ENCODE measurements around the gene ARID1B.

The ARID1B gene

DNA sequence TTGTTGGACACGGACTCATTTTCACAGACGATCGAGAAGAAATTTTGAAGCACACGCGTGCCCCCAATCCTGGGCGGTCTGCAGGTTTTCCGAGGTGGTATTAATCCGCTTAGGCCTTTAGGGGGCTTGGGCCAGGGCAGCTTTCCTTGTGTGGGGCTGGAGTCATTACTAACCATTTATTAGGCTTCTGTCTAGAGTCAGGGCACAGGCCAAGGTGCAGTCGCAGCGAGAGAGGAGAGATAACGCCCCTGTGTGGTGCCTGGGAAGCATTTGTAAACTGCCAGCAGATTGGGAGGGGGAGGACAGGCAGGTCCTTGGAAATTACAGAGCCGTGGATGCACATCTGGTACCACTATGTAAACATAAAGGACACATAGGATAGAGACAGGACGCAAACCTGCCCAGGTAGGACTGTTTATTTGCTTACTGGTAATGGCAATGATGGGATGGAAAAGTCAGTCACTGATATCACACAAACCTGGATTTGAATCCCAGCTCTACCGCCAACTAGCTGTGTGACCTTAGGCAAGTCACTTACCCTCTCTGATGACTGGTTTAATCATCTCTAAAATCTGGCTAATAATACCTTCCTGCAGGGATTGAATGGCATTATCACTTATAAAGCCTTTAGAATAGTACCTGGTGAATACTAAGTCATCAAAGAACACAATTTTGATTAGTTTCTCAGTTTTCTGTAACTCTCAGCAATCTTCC is 469.8 kb downstream of the ARID1B start:
- no peak for DNase-seq (ENCODE audit: low spot score)

GRCh38 chr6:157248264-157248663 is 471.1 kb downstream of the ARID1B start:
- no peak for DNase-seq (ENCODE audit: low spot score)

DNA sequence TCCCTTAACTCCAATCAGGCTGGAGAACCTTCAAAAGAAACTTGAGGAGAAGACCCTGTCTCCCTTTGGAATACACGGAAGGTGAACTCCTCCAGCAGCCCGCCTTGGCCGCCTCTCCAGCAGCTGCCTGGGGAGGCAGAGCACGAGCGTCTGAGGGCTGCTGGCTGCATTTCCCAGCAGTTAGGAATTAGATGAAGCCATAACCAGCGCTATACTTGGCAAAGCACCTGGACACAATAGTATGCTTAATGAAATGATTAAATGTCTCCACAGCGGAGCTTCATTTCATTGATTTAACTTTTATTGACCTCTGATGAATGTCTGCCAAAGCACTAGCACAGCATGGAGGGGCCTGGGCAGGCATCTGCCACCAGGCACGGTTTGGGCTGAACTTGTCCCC is 472.6 kb downstream of the ARID1B start:
- DNase-seq (ENCODE audit: low spot score) = no peak

DNA sequence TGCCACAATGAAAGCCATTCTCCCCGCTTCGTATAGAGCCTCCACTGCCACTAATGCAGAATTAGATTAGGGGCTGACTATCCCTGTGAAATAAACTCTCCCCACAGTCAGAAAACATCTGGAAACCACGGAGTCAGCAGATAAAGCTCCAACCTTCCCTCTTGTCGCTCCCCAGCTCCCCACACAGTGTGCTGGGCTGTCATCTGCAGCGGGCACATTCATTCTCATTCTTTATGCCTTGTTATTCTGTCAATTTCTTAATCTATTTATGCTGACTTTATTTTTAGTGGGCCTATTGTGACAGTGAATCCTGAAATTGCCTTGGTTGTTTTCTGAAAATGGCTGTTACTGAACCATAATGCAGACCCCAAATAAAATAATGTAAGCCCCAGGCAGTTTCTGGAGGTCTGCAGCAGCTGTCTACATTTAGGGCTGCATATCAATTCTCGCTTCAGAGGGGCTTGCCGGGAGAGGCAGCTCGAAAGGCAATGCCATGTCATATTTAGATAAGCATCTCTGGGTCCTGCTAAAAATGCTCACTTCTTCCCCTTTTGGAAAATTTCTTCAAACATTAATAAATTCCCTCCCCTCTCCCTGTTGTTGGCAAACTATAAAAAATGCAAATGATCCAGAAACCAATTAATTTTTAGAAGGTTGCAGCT is 474.5 kb downstream of the ARID1B start:
- no peak for DNase-seq (ENCODE audit: low spot score)

DNA sequence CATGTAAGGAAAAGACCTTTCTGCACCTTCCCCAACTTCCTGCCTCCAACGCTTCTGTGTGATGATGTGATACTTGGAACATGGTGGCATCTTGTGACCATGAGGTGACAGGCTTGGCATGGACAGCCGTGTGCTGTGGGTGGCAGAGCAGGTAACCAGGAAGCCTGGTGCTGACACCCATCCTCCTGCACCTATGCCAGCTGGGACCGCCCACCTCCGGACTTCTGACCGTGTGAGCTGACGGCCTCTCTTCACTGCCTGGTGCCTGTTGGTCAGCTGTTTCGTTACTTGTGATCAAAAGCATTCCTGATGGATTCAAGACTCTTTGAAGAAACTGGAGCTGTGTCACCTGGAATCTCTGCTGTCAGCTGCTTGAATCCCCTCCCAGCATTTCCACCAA is 475.8 kb downstream of the ARID1B start:
- no peak for DNase-seq (ENCODE audit: low spot score)

GRCh38 chr6:157253699-157254098 is 476.5 kb downstream of the ARID1B start:
- no peak for DNase-seq (ENCODE audit: low spot score)

DNA sequence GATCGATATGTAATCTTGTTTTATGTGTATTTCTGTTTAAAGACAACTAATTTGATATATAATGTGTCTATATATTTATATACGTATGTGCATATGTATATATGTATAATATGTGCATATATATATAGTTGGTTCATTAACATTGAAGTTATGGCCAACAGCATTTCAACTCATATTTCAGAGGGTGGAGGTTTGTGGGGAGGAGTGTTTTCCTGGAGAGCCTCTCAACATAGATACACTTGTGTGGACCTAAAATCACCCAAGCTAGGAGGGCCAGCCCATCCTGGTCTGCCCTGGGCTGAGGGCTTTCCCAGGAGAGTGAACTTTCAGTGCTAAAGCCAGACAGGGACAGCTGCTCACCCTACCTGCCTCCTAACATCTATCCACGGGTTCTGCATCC is 477.4 kb downstream of the ARID1B start:
- no peak for DNase-seq (ENCODE audit: low spot score)

GRCh38 chr6:157255079-157255478 is 477.9 kb downstream of the ARID1B start:
- no peak for DNase-seq (ENCODE audit: low spot score)

DNA sequence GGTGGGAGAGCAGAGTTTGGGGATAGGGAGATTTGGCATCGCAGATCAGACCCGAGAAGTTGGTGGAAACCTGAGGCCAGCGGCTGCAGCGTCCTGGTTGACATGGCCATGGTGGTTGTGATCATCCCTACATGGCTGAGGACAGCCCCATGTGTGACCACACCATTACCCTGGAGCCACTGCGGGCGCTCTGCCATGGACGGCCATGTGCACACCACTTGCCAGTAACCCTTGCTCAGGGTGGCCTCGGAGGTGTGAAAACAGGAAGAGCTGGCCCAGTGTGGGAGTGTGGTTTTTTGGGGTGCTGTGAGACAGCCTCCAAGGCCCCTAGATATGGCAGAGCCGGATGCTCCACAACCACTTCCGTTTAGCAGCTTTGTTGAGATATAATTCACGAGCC is 481.7 kb downstream of the ARID1B start:
- DNase-seq (ENCODE audit: low spot score) = no peak

- no peak for DNase-seq (ENCODE audit: low spot score)
Observed at GRCh38 chr6:157259443-157259842, 482.3 kb downstream of the ARID1B start.
